GM23248 (cell line): Measurements from ENCODE around the gene ATRAID. TPM values are rescaled to one million over a fixed set of nuclear protein-coding genes. Genes with fewer than 3 reads are reported as not detected.

Source experiments
- DNase-seq: peaks from one replicate; pipeline ENCODE4 v3.0.0-alpha.2; 2015
- H2AFZ ChIP-seq: fragments of 200-600 bp; sonication (generic); 2 replicates; pipeline ENCODE4 v1.6.1; 2016; ENCODE audit warnings: antibody characterized with exemption
- H3F3A ChIP-seq: fragments of 200-600 bp; sonication (generic); 2 replicates; pipeline ENCODE4 v1.6.1; 2016; ENCODE audit warnings: mild to moderate bottlenecking, antibody characterized with exemption, mixed run types; ENCODE audit not compliant: insufficient read depth
- H3K27ac ChIP-seq: fragments of 200-600 bp; sonication (generic); 2 replicates; pipeline ENCODE4 v1.5.1; 2016; ENCODE audit warnings: mild to moderate bottlenecking
- H3K27me3 ChIP-seq: fragments of 200-600 bp; sonication (generic); replicated peaks from 2 replicates; pipeline ENCODE4 v1.6.1; 2016; ENCODE audit warnings: mild to moderate bottlenecking; ENCODE audit not compliant: insufficient read depth
- H3K36me3 ChIP-seq: fragments of 200-600 bp; sonication (generic); 2 replicates; pipeline ENCODE4 v1.6.1; 2016; ENCODE audit warnings: low read depth, mild to moderate bottlenecking
- H3K4me1 ChIP-seq: fragments of 200-600 bp; sonication (generic); 2 replicates; pipeline ENCODE4 v1.6.1; 2016; ENCODE audit warnings: mild to moderate bottlenecking; ENCODE audit not compliant: insufficient read depth
- H3K4me2 ChIP-seq: fragments of 200-600 bp; sonication (generic); one replicate; pipeline ENCODE4 v1.6.1; 2016; ENCODE audit warnings: mild to moderate bottlenecking; ENCODE audit not compliant: unreplicated experiment
- H3K4me3 ChIP-seq: fragments of 200-600 bp; sonication (generic); 2 replicates; pipeline ENCODE4 v1.5.1; 2016; ENCODE audit warnings: mild to moderate bottlenecking
- H3K79me2 ChIP-seq: fragments of 200-600 bp; sonication (generic); 2 replicates; pipeline ENCODE4 v1.6.1; 2016; ENCODE audit warnings: mild to moderate bottlenecking; ENCODE audit not compliant: insufficient read depth
- H3K9ac ChIP-seq: fragments of 200-600 bp; sonication (generic); 2 replicates; pipeline ENCODE4 v1.6.1; 2016; ENCODE audit warnings: mild to moderate bottlenecking
- H3K9me2 ChIP-seq: fragments of 200-600 bp; sonication (generic); 2 replicates; pipeline ENCODE4 v1.6.1; 2016; ENCODE audit warnings: mixed run types, mild to moderate bottlenecking, moderate library complexity; ENCODE audit not compliant: insufficient read depth
- H3K9me3 ChIP-seq: fragments of 200-600 bp; sonication (generic); one replicate; pipeline ENCODE4 v1.6.1; 2017; ENCODE audit warnings: low read depth
- H4K20me1 ChIP-seq: fragments of 200-600 bp; sonication (generic); 2 replicates; pipeline ENCODE4 v1.6.0; 2016; ENCODE audit not compliant: insufficient read depth
- EZH2 ChIP-seq: fragments of 200-600 bp; sonication (generic); IDR thresholded peaks from 2 replicates; pipeline ENCODE4 v1.6.1; 2018; ENCODE audit warnings: antibody characterized with exemption, mild to moderate bottlenecking; ENCODE audit not compliant: insufficient read depth, poor library complexity, severe bottlenecking
- EZH2phosphoT487 ChIP-seq: fragments of 200-600 bp; sonication (generic); IDR thresholded peaks from 2 replicates; pipeline ENCODE4 v1.6.1; 2018; ENCODE audit warnings: antibody characterized with exemption, moderate library complexity, mild to moderate bottlenecking, low read depth; ENCODE audit not compliant: insufficient read depth
- WGBS, 2 experiments: methylation state at CpG; one replicate each; pipeline ENCODE4 v1.1.6; 2015 to 2017; ENCODE audit warnings: low lambda C conversion rate in 2 of 2, low coverage in 1 of 2; ENCODE audit errors: missing lambda C conversion rate in 2 of 2; 5-methylcytosine and 5-hydroxymethylcytosine counted together
- in situ Hi-C: fragments of 300-500 bp; cut with MboI; formaldehyde crosslinking; loops from 2 replicates; pipeline ENCODE4 v1.15.0; 2020
- polyA plus RNA-seq: library from polyadenylated mRNA; unstranded; fragments of >200 nt; fragmentation: Nextera tagmentation; extraction: Ambion mirVana; gene quantifications from 2 replicates; pipeline ENCODE4 v1.2.1, GENCODE V29; 2016
- total RNA-seq: library from RNA; depleted of rRNA; stranded (reverse); fragments of >200 nt; shearing (Covaris generic); gene quantifications from 2 replicates; pipeline ENCODE4 v1.2.3, GENCODE V29; 2014

Gene ATRAID
- total and polyA plus RNA-seq, 2 experiments from 2014 or later = 214 to 304 TPM

DNA sequence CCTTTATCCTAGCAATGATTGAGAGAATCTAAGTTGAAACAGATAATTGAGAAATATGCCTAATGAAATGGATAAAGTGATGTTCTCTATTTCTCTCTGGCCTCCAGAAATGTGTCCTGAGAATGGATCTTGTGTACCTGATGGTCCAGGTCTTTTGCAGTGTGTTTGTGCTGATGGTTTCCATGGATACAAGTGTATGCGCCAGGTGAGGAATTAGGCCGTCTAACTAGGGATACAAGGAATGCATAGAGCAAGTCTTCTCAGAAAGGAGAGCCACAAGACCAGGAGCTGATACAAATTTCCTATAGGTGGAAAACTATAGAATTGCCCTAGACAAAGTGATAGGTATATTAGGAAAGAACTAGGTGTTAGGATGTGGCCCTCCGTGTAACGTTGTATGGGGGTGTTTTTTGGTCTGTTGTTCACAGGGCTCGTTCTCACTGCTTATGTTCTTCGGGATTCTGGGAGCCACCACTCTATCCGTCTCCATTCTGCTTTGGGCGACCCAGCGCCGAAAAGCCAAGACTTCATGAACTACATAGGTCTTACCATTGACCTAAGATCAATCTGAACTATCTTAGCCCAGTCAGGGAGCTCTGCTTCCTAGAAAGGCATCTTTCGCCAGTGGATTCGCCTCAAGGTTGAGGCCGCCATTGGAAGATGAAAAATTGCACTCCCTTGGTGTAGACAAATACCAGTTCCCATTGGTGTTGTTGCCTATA, 4.7 kb downstream of the ATRAID start:
- peaks cover 11% of the 10 kb centered on the region for H3K4me1 ChIP-seq
- DNase-seq = no peak
- no peaks in the 10 kb centered on the region for H4K20me1 ChIP-seq
- peaks cover 15% of the 10 kb centered on the region; the same call in 1 of the 2 replicates for H3F3A ChIP-seq
- in situ Hi-C loops = no loop called here
- 81 to 84% methylated on average over 13 of the region's 13 CpGs for WGBS, 2 experiments
- H3K36me3 ChIP-seq = peaks cover 3% of the 10 kb centered on the region
- H3K27ac ChIP-seq = peak overlapping the region; percentile 15
- H3K9ac ChIP-seq = peak overlapping the region; percentile 85
- H3K27me3 ChIP-seq = no peaks in the 10 kb centered on the region
- peak overlapping the region; percentile 80 for H2AFZ ChIP-seq
- H3K79me2 ChIP-seq = peaks cover 42% of the 10 kb centered on the region
- H3K4me3 ChIP-seq = peak overlapping the region; percentile 81
- H3K4me2 ChIP-seq = peak overlapping the region; percentile 88
- no peak for TF ChIP-seq EZH2phosphoT487
- TF ChIP-seq EZH2 = no peak
- H3K9me2 ChIP-seq = no peaks in the 10 kb centered on the region
- no peaks in the 10 kb centered on the region for H3K9me3 ChIP-seq

DNA sequence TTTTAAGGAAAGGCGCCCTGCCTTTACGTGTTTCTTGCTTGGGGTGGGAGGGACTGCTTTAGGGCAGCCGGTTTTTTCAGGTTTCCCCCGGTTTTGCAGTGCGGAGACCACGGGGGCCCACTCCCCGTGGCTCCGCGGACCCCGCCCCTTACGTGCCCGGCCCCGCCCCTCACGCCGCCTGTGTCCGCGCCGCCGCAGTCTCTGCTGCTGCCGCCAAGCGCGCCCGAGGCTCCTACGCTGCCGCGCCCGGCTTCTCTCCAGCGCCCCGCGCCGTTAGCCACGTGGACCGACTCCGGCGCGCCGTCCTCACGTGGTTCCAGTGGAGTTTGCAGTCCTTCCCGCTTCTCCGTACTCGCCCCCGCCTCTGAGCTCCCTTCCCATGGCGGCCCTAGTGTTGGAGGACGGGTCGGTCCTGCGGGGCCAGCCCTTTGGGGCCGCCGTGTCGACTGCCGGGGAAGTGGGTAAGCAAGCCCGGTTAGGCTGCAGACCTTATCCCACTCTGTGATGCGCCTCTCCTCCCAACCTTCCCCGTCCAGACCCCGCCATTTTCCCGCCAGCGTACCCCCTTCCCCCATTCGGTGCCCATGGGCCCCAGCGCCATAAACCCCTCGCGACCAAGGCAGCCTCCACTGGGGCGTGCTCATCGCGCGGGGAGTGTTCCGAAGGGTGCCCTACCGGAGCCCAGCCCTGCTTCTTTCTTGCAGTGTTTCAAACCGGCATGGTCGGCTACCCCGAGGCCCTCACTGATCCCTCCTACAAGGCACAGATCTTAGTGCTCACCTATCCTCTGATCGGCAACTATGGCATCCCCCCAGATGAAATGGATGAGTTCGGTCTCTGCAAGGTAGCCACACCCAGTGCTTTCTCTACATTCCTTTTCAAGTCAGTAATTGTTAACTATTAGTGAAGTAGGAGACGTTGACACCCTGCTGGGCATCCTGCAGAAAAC, 5.6 kb downstream of the ATRAID start, which contains the start of gene CAD:
Gene CAD, plus strand, starts transcription at position 197 of the 949 bp plus-strand sequence. Its CDS starts 183 bp downstream, at position 380.
- TF ChIP-seq EZH2phosphoT487 = no peak
- 0% methylated on average over 40 to 66 of the region's 72 CpGs for WGBS, 2 experiments
- H3K27ac ChIP-seq = peak within 1 kb of the TSS; percentile 47
- H3K9me2 ChIP-seq = no peaks in the 10 kb centered on the region
- H3K4me1 ChIP-seq = peaks cover 11% of the 10 kb centered on the region
- peak within 1 kb of the TSS; percentile 88 for H3K4me2 ChIP-seq
- H3K79me2 ChIP-seq = peaks cover 42% of the 10 kb centered on the region
- peak within 1 kb of the TSS; percentile 85 for H3K9ac ChIP-seq
- peak within 1 kb of the TSS; percentile 81 for H3K4me3 ChIP-seq
- H3K9me3 ChIP-seq = no peaks in the 10 kb centered on the region
- H3K36me3 ChIP-seq = peaks cover 10% of the 10 kb centered on the region
- peak within 1 kb of the TSS; percentile 80 for H2AFZ ChIP-seq
- in situ Hi-C loops = no loop called here
- H3F3A ChIP-seq = peaks cover 15% of the 10 kb centered on the region; the same call in 1 of the 2 replicates
- H4K20me1 ChIP-seq = no peaks in the 10 kb centered on the region
- peak; percentile 97 for DNase-seq
- no peaks in the 10 kb centered on the region for H3K27me3 ChIP-seq

DNA sequence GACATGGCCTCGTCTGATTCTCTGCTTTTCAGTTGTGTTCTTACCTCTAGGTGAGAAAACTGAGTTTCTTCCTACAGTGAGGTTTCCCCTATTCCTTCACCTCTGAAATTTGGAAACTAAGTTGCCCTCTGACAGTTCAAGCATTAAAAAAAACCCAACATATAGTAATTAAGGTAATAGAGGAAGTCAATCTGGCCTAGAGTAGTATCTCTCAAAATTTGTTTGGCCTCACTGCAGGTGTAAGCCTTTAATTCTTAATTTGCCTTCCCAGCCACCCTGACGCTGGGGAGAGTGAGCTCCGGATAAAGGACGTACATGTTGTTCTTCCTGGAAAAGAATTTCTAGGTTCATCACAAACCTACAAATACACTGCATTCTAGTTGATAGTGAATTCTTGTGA, 6.8 kb downstream of the ATRAID start:
- no peak for TF ChIP-seq EZH2
- TF ChIP-seq EZH2phosphoT487 = no peak
- Histone ChIP-seq H3K4me1 (peaks cover 4% of the 10 kb centered on the region), H4K20me1 (no peaks in the 10 kb centered on the region), H3K9me3 (no peaks in the 10 kb centered on the region), H3K9ac (peak overlapping the region; percentile 85), H3K4me3 (peak overlapping the region; percentile 81), H3K4me2 (no peak overlapping the region), H3K27me3 (no peaks in the 10 kb centered on the region), H3K9me2 (no peaks in the 10 kb centered on the region), H3F3A (peaks cover 3% of the 10 kb centered on the region; the same call in 1 of the 2 replicates), H3K27ac (no peak overlapping the region), H3K36me3 (peaks cover 10% of the 10 kb centered on the region), H2AFZ (no peak overlapping the region), H3K79me2 (peaks cover 35% of the 10 kb centered on the region)
- in situ Hi-C loops = no loop called here
- WGBS, 2 experiments = 75 to 80% methylated on average over 4 of the region's 4 CpGs
- no peak for DNase-seq

DNA sequence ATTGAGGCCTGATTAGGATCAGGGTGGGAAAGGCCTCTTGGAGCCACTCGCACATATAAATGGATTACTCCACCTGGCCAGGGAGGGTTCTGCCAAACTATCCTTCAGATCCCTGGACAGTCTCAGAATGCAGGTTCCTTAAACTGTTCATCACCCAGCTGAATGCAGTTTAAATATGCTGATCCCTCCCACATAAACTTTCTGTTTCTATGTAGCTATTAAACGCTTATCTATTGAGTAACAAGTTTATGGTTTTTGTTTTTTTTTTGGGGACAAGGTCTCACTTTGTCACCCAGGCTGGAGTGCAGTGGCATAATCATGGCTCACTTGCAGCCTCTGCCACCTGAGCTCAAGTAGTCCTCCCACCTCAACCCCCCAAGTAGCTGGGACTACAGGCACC, 7.2 kb downstream of the ATRAID start:
- no peaks in the 10 kb centered on the region for H3K27me3 ChIP-seq
- H2AFZ ChIP-seq = no peak overlapping the region
- no peaks in the 10 kb centered on the region for H3K9me3 ChIP-seq
- DNase-seq = no peak
- H3K9ac ChIP-seq = no peak overlapping the region
- no peaks in the 10 kb centered on the region for H4K20me1 ChIP-seq
- H3K9me2 ChIP-seq = no peaks in the 10 kb centered on the region
- no peak overlapping the region for H3K4me3 ChIP-seq
- 0 out of 2 replicates have a peak, but pooled peaks cover 3% of the 10 kb centered on the region for H3K4me1 ChIP-seq
- no peak overlapping the region for H3K4me2 ChIP-seq
- no peak overlapping the region for H3K27ac ChIP-seq
- WGBS, 2 experiments = 96 to 97% methylated on average over 2 of the region's 2 CpGs
- H3F3A ChIP-seq = 0 out of 2 replicates have a peak, but pooled peaks cover 1% of the 10 kb centered on the region
- TF ChIP-seq EZH2phosphoT487 = no peak
- in situ Hi-C loops = no loop called here
- peaks cover 13% of the 10 kb centered on the region for H3K36me3 ChIP-seq
- H3K79me2 ChIP-seq = peaks cover 31% of the 10 kb centered on the region
